Karpas-422 (cell line): Measurements from ENCODE around the gene DPF3. TPM values are rescaled to one million over a fixed set of nuclear protein-coding genes. Genes with fewer than 3 reads are reported as not detected.

Experiments
- DNase-seq: peaks from one replicate; pipeline ENCODE4 v3.0.0-alpha.2; 2015
- H2AFZ ChIP-seq: fragments of 200-600 bp; sonication (generic); 2 replicates; pipeline ENCODE4 v1.6.1; 2014; ENCODE audit warnings: antibody characterized with exemption, low read length, mixed read lengths
- H3K27ac ChIP-seq: fragments of 200-600 bp; sonication (generic); 2 replicates; pipeline ENCODE4 v1.5.1; 2014; ENCODE audit warnings: mild to moderate bottlenecking, low read length, moderate library complexity
- H3K27me3 ChIP-seq: fragments of 200-600 bp; sonication (generic); 2 replicates; pipeline ENCODE4 v1.6.1; 2014; ENCODE audit warnings: low read length, mixed read lengths
- H3K36me3 ChIP-seq: fragments of 200-600 bp; sonication (generic); 2 replicates; pipeline ENCODE4 v1.6.1; 2014; ENCODE audit warnings: low read length, mixed read lengths; ENCODE audit not compliant: insufficient read depth
- H3K4me1 ChIP-seq: fragments of 200-600 bp; sonication (generic); 2 replicates; pipeline ENCODE4 v1.6.1; 2014; ENCODE audit warnings: mild to moderate bottlenecking, low read length, mixed read lengths
- H3K4me2 ChIP-seq: fragments of 200-600 bp; sonication (generic); 2 replicates; pipeline ENCODE4 v1.6.1; 2014; ENCODE audit warnings: low read length, low read depth, mild to moderate bottlenecking; ENCODE audit not compliant: poor library complexity, severe bottlenecking
- H3K4me3 ChIP-seq: fragments of 200-600 bp; sonication (generic); 2 replicates; pipeline ENCODE4 v1.5.1; 2014; ENCODE audit warnings: mild to moderate bottlenecking, antibody characterized with exemption, low read length, mixed read lengths
- H3K79me2 ChIP-seq: fragments of 200-600 bp; sonication (generic); 2 replicates; pipeline ENCODE4 v1.6.1; 2014; ENCODE audit warnings: mild to moderate bottlenecking, low read length, mixed read lengths
- H3K9ac ChIP-seq: fragments of 200-600 bp; sonication (generic); 2 replicates; pipeline ENCODE4 v1.6.0; 2014; ENCODE audit warnings: low read length
- H3K9me2 ChIP-seq: fragments of 200-600 bp; sonication (generic), shearing (Covaris generic); replicated peaks from 2 replicates; pipeline ENCODE4 v1.6.0; 2014; ENCODE audit warnings: mild to moderate bottlenecking, low read length, moderate library complexity; ENCODE audit not compliant: insufficient read depth
- H3K9me3 ChIP-seq: fragments of 300-700, 200-600 bp; sonication (generic); 2 replicates; pipeline ENCODE4 v1.6.1; 2014; ENCODE audit warnings: low read length, mixed read lengths
- H4K20me1 ChIP-seq: fragments of 200-600 bp; sonication (generic); 2 replicates; pipeline ENCODE4 v1.6.1; 2014; ENCODE audit warnings: mild to moderate bottlenecking, antibody characterized with exemption, low read length, low read depth; ENCODE audit not compliant: insufficient read depth
- total RNA-seq: library from RNA; depleted of rRNA; stranded (reverse); fragments of >200 nt; shearing (Covaris generic); gene quantifications from 2 replicates; pipeline ENCODE4 v1.2.3, GENCODE V29; 2014; ENCODE audit warnings: low replicate concordance

DPF3 gene
- total RNA-seq, 1 experiment from 2014 or later, result 3.1 TPM

DNA sequence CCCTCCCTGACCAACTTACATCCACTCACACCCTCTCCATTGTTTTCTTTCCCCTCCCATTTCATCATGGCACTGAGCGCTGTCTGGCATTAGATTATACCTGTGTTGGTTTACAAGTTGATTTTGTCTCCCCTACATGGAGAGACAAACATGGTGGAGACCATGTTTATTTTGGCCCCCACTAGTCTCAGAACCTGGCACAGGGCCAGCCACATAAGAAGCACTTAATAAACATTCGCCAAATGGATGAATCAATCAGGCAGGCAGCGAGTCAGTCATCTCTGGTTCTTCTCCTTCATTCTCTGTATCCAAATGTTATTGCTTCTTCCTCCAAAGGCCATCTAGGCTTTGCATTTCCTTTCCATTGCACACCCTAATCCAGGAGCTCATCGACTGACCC, 177.4 kb downstream of the DPF3 start:
- H3K4me2 ChIP-seq, result no peak overlapping the region

GRCh38 chr14:72715850-72716228, 178.1 kb downstream of the DPF3 start:
- no peaks in the 10 kb centered on the region; the same call in 1 of the 2 replicates for H4K20me1 ChIP-seq
- no peaks in the 10 kb centered on the region for H3K9me3 ChIP-seq
- H3K4me2 ChIP-seq, result no peak overlapping the region
- H3K36me3 ChIP-seq, result no peaks in the 10 kb centered on the region
- DNase-seq, result no peak
- no peak overlapping the region for H2AFZ ChIP-seq
- H3K79me2 ChIP-seq, result no peaks in the 10 kb centered on the region
- H3K9me2 ChIP-seq, result no peaks in the 10 kb centered on the region
- no peak overlapping the region for H3K27ac ChIP-seq
- no peaks in the 10 kb centered on the region for H3K27me3 ChIP-seq
- H3K4me3 ChIP-seq, result no peak overlapping the region
- H3K4me1 ChIP-seq, result no peaks in the 10 kb centered on the region
- no peak overlapping the region for H3K9ac ChIP-seq

More for the DNA sequence above, 177.4 kb downstream of the DPF3 start:
- Histone ChIP-seq H3K9ac (no peak overlapping the region), H3K9me2 (no peaks in the 10 kb centered on the region), H3K79me2 (no peaks in the 10 kb centered on the region), H3K4me1 (no peaks in the 10 kb centered on the region), H3K27me3 (no peaks in the 10 kb centered on the region), H3K9me3 (no peaks in the 10 kb centered on the region), H3K27ac (no peak overlapping the region), H3K4me3 (no peak overlapping the region), H4K20me1 (no peaks in the 10 kb centered on the region; the same call in 1 of the 2 replicates), H2AFZ (no peak overlapping the region), H3K36me3 (no peaks in the 10 kb centered on the region)
- DNase-seq, result no peak

DNA sequence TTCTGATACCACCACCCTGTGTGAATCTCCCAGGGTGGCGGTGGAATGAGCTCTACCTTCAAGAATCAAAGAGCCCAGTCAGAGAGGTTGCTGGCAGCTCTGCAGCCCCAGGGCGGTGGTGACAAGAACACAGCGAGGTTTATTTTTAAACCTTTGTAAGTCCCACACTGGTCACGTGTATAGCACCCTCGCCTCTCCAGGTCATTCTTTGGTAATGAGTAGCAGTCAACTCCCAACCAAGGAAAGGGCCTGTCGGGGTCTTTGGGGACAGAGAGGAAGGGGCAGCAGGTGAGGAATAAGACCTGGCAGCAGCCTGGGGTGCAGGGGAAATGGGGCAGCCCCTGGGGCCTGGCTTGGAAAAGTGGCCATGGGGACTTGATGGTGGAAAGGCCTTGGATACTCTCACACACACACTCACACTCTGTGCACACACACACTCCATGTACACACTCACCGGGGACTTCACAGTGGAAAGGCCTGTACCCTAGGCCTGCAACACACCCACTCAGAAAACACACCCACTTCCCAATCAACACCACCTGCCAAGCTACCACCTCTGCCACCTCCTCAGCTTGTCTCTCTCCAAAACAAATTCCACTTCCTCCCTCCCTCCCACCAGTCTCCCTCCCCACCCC, 178.6 kb downstream of the DPF3 start:
- DNase-seq, result no peak
- Histone ChIP-seq H3K79me2 (no peaks in the 10 kb centered on the region), H3K27me3 (no peaks in the 10 kb centered on the region), H3K9ac (no peak overlapping the region), H3K27ac (no peak overlapping the region), H3K4me2 (no peak overlapping the region), H3K9me2 (no peaks in the 10 kb centered on the region), H3K4me3 (no peak overlapping the region), H3K36me3 (no peaks in the 10 kb centered on the region), H3K9me3 (no peaks in the 10 kb centered on the region), H3K4me1 (no peaks in the 10 kb centered on the region), H4K20me1 (no peaks in the 10 kb centered on the region; the same call in 1 of the 2 replicates), H2AFZ (no peak overlapping the region)

- Histone ChIP-seq H3K9ac (no peak overlapping the region), H3K4me1 (no peaks in the 10 kb centered on the region), H4K20me1 (no peaks in the 10 kb centered on the region; the same call in 1 of the 2 replicates), H3K27me3 (no peaks in the 10 kb centered on the region), H3K79me2 (no peaks in the 10 kb centered on the region), H3K36me3 (no peaks in the 10 kb centered on the region), H3K27ac (no peak overlapping the region), H3K9me2 (no peaks in the 10 kb centered on the region), H3K4me3 (no peak overlapping the region), H3K9me3 (no peaks in the 10 kb centered on the region), H3K4me2 (no peak overlapping the region), H2AFZ (no peak overlapping the region)
- no peak for DNase-seq
Observed at GRCh38 chr14:72714871-72715214, 179.1 kb downstream of the DPF3 start.

GRCh38 chr14:72714094-72714493, 179.8 kb downstream of the DPF3 start:
- no peaks in the 10 kb centered on the region for H3K79me2 ChIP-seq
- no peak overlapping the region for H3K27ac ChIP-seq
- no peaks in the 10 kb centered on the region for H3K9me2 ChIP-seq
- H3K4me2 ChIP-seq, result no peak overlapping the region
- no peaks in the 10 kb centered on the region for H3K4me1 ChIP-seq
- H4K20me1 ChIP-seq, result no peaks in the 10 kb centered on the region; the same call in 1 of the 2 replicates
- H3K4me3 ChIP-seq, result no peak overlapping the region
- no peaks in the 10 kb centered on the region for H3K36me3 ChIP-seq
- no peaks in the 10 kb centered on the region for H3K27me3 ChIP-seq
- no peaks in the 10 kb centered on the region for H3K9me3 ChIP-seq
- H2AFZ ChIP-seq, result no peak overlapping the region
- H3K9ac ChIP-seq, result no peak overlapping the region
- no peak for DNase-seq

- H3K36me3 ChIP-seq, result no peaks in the 10 kb centered on the region
- no peak overlapping the region for H2AFZ ChIP-seq
- H4K20me1 ChIP-seq, result no peaks in the 10 kb centered on the region; the same call in 1 of the 2 replicates
- H3K4me2 ChIP-seq, result no peak overlapping the region
- H3K79me2 ChIP-seq, result no peaks in the 10 kb centered on the region
- no peaks in the 10 kb centered on the region for H3K9me2 ChIP-seq
- no peaks in the 10 kb centered on the region for H3K27me3 ChIP-seq
- no peak overlapping the region for H3K27ac ChIP-seq
- H3K4me3 ChIP-seq, result no peak overlapping the region
- no peak overlapping the region for H3K9ac ChIP-seq
- no peaks in the 10 kb centered on the region for H3K9me3 ChIP-seq
- no peaks in the 10 kb centered on the region for H3K4me1 ChIP-seq
- DNase-seq, result no peak
Observed at GRCh38 chr14:72711936-72712335, 182.0 kb downstream of the DPF3 start.

GRCh38 chr14:72709916-72710611, 183.8 kb downstream of the DPF3 start:
- Histone ChIP-seq H3K36me3 (no peaks in the 10 kb centered on the region), H3K9me2 (no peaks in the 10 kb centered on the region), H3K9me3 (no peaks in the 10 kb centered on the region), H3K4me1 (no peaks in the 10 kb centered on the region), H3K27ac (no peak overlapping the region), H3K9ac (no peak overlapping the region), H4K20me1 (no peaks in the 10 kb centered on the region; the same call in 1 of the 2 replicates), H3K4me3 (no peak overlapping the region), H2AFZ (no peak overlapping the region), H3K27me3 (no peaks in the 10 kb centered on the region), H3K79me2 (no peaks in the 10 kb centered on the region), H3K4me2 (no peak overlapping the region)
- DNase-seq, result no peak

- DNase-seq, result no peak
- Histone ChIP-seq H3K27ac (no peak overlapping the region), H2AFZ (no peak overlapping the region), H3K9me3 (no peaks in the 10 kb centered on the region), H3K4me2 (no peak overlapping the region), H3K36me3 (no peaks in the 10 kb centered on the region), H3K27me3 (no peaks in the 10 kb centered on the region), H3K9me2 (no peaks in the 10 kb centered on the region), H3K4me3 (no peak overlapping the region), H3K4me1 (no peaks in the 10 kb centered on the region), H4K20me1 (no peaks in the 10 kb centered on the region; the same call in 1 of the 2 replicates), H3K79me2 (no peaks in the 10 kb centered on the region), H3K9ac (no peak overlapping the region)
Observed at GRCh38 chr14:72708708-72709475, 185.0 kb downstream of the DPF3 start.
